Neural progenitor cell (in vitro differentiated cells): ENCODE measurements around the gene IQSEC1.

ENCODE experiments used
- CTCF ChIP-seq: fragments of 200-600 bp; sonication (generic); IDR thresholded peaks from 2 replicates; pipeline ENCODE4 v1.5.1; 2017; ENCODE audit warnings: antibody characterized with exemption, mild to moderate bottlenecking
- EZH2phosphoT487 ChIP-seq: fragments of 200-600 bp; sonication (generic); IDR thresholded peaks from 2 replicates; pipeline ENCODE4 v1.6.1; 2017; ENCODE audit warnings: antibody characterized with exemption

- TF ChIP-seq CTCF: no peak
- no peak for TF ChIP-seq EZH2phosphoT487
These were observed 67.9 kb downstream of the IQSEC1 start for GRCh38 chr3:13005301-13005700.
